ENCODE data around the gene FBXO40.

Gene FBXO40

GRCh38 chr3:121621491-121621890 lies 28.3 kb downstream of the FBXO40 start:
- DNase-seq: no peak

GRCh38 chr3:121624147-121624899 lies 31.1 kb downstream of the FBXO40 start:
- no peak for DNase-seq

- DNase-seq: no peak
Measured at GRCh38 chr3:121626495-121626894, 33.3 kb downstream of the FBXO40 start.

- DNase-seq: no peak
Measured at GRCh38 chr3:121627211-121627610, 34.0 kb downstream of the FBXO40 start.

GRCh38 chr3:121627622-121628021 lies 34.4 kb downstream of the FBXO40 start:
- no peak for DNase-seq

- no peak for DNase-seq
Measured at GRCh38 chr3:121629601-121630000, 36.4 kb downstream of the FBXO40 start.

- DNase-seq: no peak
Measured at GRCh38 chr3:121630355-121630754, 37.2 kb downstream of the FBXO40 start.

GRCh38 chr3:121637922-121638321 lies 44.7 kb downstream of the FBXO40 start:
- no peak for DNase-seq

GRCh38 chr3:121641127-121641526 lies 47.9 kb downstream of the FBXO40 start:
- no peak for DNase-seq

- no peak for DNase-seq
Measured at GRCh38 chr3:121642601-121643314, 49.6 kb downstream of the FBXO40 start.

GRCh38 chr3:121645054-121645453 lies 51.9 kb downstream of the FBXO40 start:
- DNase-seq: no peak

GRCh38 chr3:121648219-121648958 lies 55.2 kb downstream of the FBXO40 start:
- DNase-seq: no peak

- DNase-seq: no peak
Measured at GRCh38 chr3:121649645-121650044, 56.5 kb downstream of the FBXO40 start.

- no peak for DNase-seq
Measured at GRCh38 chr3:121651684-121652083, 58.5 kb downstream of the FBXO40 start.

- no peak for DNase-seq
Measured at GRCh38 chr3:121654493-121655385, 61.6 kb downstream of the FBXO40 start.

- DNase-seq: no peak
Measured at GRCh38 chr3:121658716-121659435, 65.7 kb downstream of the FBXO40 start.

GRCh38 chr3:121659586-121659985 lies 66.4 kb downstream of the FBXO40 start:
- no peak for DNase-seq

GRCh38 chr3:121660356-121661171 lies 67.4 kb downstream of the FBXO40 start, which contains the start of gene HCLS1:
HCLS1 (minus strand) TSS chr3:121660903; CDS start chr3:121658347, 2,556 bp downstream.
- no peak for DNase-seq

GRCh38 chr3:121661376-121661775 lies 68.2 kb downstream of the FBXO40 start:
- no peak for DNase-seq

- no peak for DNase-seq
Measured at GRCh38 chr3:121662742-121663141, 69.6 kb downstream of the FBXO40 start.

Measured in right kidney (tissue), 1 donor.